OCI-LY7 (cell line): ENCODE data around the gene EML6.

Source experiments
- EZH2phosphoT487 ChIP-seq: fragments of 200-600 bp; sonication (generic); IDR thresholded peaks from 2 replicates; pipeline ENCODE4 v1.6.1; 2018; ENCODE audit warnings: low read depth, borderline replicate concordance, mild to moderate bottlenecking, mixed run types, antibody characterized with exemption, low read length, moderate library complexity, mixed read lengths
- TF ChIP-seq, protein P1 (sequence below): fragments of 200-600 bp; sonication (generic); conservative IDR thresholded peaks from 2 replicates; pipeline ENCODE4 v1.5.1; 2014; ENCODE audit warnings: mild to moderate bottlenecking, antibody characterized with exemption, low read length, moderate library complexity, mixed read lengths

DNA sequence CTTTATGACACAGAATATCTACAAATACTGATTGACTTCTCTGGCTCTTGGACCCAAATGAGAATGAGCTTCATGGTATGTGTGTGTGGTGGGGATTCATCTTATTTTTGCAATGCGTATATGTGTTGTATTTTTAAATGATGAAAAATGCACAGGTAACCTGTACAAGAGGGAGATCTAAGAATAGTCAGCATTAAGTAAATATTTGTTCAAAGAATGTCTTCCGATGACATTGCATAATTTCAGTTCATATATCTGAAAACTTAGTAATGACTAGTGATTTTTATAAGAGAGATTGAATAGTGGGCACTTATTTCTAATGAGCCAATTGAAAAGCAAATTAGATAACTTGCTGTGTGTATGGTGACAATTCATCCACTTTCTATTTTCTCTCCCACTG lies 66.4 kb downstream of the EML6 start:
- TF ChIP-seq, protein P1, sequence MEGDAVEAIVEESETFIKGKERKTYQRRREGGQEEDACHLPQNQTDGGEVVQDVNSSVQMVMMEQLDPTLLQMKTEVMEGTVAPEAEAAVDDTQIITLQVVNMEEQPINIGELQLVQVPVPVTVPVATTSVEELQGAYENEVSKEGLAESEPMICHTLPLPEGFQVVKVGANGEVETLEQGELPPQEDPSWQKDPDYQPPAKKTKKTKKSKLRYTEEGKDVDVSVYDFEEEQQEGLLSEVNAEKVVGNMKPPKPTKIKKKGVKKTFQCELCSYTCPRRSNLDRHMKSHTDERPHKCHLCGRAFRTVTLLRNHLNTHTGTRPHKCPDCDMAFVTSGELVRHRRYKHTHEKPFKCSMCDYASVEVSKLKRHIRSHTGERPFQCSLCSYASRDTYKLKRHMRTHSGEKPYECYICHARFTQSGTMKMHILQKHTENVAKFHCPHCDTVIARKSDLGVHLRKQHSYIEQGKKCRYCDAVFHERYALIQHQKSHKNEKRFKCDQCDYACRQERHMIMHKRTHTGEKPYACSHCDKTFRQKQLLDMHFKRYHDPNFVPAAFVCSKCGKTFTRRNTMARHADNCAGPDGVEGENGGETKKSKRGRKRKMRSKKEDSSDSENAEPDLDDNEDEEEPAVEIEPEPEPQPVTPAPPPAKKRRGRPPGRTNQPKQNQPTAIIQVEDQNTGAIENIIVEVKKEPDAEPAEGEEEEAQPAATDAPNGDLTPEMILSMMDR = no peak
- no peak for TF ChIP-seq EZH2phosphoT487
